ENCODE results near the gene ZNF587B.

GRCh38 chr19:57816652-57817051, 13.4 kb upstream of the ZNF587B start:
- TF ChIP-seq YY1 (IDR thresholded peaks at IDR 0.05; ENCODE audit: insufficient read depth, insufficient read length) (no peak), ZNF274 (IDR thresholded peaks at IDR 0.05; ENCODE audit: low read depth, low read length) (no peak)

All from NT2/D1 (cell line).